SK-N-SH treated with all-trans-retinoic acid at 6 μM for 48 hours (cell line): Measurements from ENCODE around the gene SLC25A23.
A peak's percentile ranks its signal among the peaks of the same experiment; 100 is the strongest.

Source experiments
- ATAC-seq: fragments of 200-7000 bp; cut with Tn5 transposase; 3 replicates; pipeline ENCODE4 v1.9.1; 2020; ENCODE audit warnings: mild to moderate bottlenecking, moderate library complexity
- ARNTL ChIP-seq: fragments of 450-650 bp; formaldehyde crosslinking; IDR thresholded peaks from 2 replicates; pipeline ENCODE4 v1.5.0; 2020; ENCODE audit warnings: low read depth, mild to moderate bottlenecking, moderate library complexity, borderline replicate concordance
- CREB5 ChIP-seq: fragments of 250-450 bp; sonication (Bioruptor Pico); IDR thresholded peaks from 2 replicates; pipeline ENCODE4 v1.5.1; 2020; ENCODE audit warnings: low read depth, mild to moderate bottlenecking, moderate library complexity
- CSDC2 ChIP-seq: fragments of 250-450 bp; sonication (Bioruptor Pico); IDR thresholded peaks from 2 replicates; pipeline ENCODE4 v1.5.0; 2020; ENCODE audit warnings: mild to moderate bottlenecking, moderate library complexity
- CSRNP3 ChIP-seq: fragments of 250-450 bp; sonication (Bioruptor Pico); IDR thresholded peaks from 2 replicates; pipeline ENCODE4 v1.5.1; 2021; ENCODE audit warnings: mild to moderate bottlenecking, moderate library complexity
- ISL1 ChIP-seq: fragments of 250-450 bp; sonication (Bioruptor Pico); IDR thresholded peaks from 2 replicates; pipeline ENCODE4 v2.1.2; 2022; ENCODE audit warnings: mild to moderate bottlenecking, moderate library complexity
- OSR1 ChIP-seq: fragments of 250-450 bp; sonication (Bioruptor Pico); IDR thresholded peaks from 2 replicates; pipeline ENCODE4 v1.8.0; 2022; ENCODE audit warnings: moderate library complexity, mild to moderate bottlenecking, inconsistent platforms
- PATZ1 ChIP-seq: fragments of 250-450 bp; sonication (Bioruptor Pico); IDR thresholded peaks from 2 replicates; pipeline ENCODE4 v1.8.0; 2020; ENCODE audit warnings: mild to moderate bottlenecking, moderate library complexity, borderline replicate concordance
- POU6F1 ChIP-seq: fragments of 250-450 bp; sonication (Bioruptor Pico); IDR thresholded peaks from 2 replicates; pipeline ENCODE4 v1.8.0; 2021; ENCODE audit warnings: low read depth, mild to moderate bottlenecking, moderate library complexity, borderline replicate concordance
- PPARA ChIP-seq: fragments of 250-450 bp; sonication (Bioruptor Pico); IDR thresholded peaks from 2 replicates; pipeline ENCODE4 v1.5.0; 2020; ENCODE audit warnings: mild to moderate bottlenecking, borderline replicate concordance
- RARB ChIP-seq: fragments of 250-450 bp; sonication (Bioruptor Pico); IDR thresholded peaks from 2 replicates; pipeline ENCODE4 v1.8.0; 2021; ENCODE audit warnings: mild to moderate bottlenecking, moderate library complexity
- SNAI2 ChIP-seq: fragments of 250-450 bp; sonication (Bioruptor Pico); IDR thresholded peaks from 2 replicates; pipeline ENCODE4 v1.5.0; 2020; ENCODE audit warnings: mild to moderate bottlenecking, moderate library complexity
- TCF4 ChIP-seq: fragments of 250-450 bp; sonication (Bioruptor Pico); IDR thresholded peaks from 2 replicates; pipeline ENCODE4 v1.8.0; 2021; ENCODE audit warnings: mild to moderate bottlenecking, moderate library complexity, borderline replicate concordance
- ZC3H10 ChIP-seq: fragments of 250-450 bp; sonication (Bioruptor Pico); IDR thresholded peaks from 2 replicates; pipeline ENCODE4 v1.5.1; 2021; ENCODE audit warnings: mild to moderate bottlenecking, moderate library complexity
- ZFP3 ChIP-seq: fragments of 250-450 bp; sonication (Bioruptor Pico); IDR thresholded peaks from 2 replicates; pipeline ENCODE4 v1.5.0; 2020; ENCODE audit warnings: mild to moderate bottlenecking, moderate library complexity
- ZFP30 ChIP-seq: fragments of 450-650 bp; formaldehyde crosslinking; IDR thresholded peaks from 2 replicates; pipeline ENCODE4 v1.5.0; 2022; ENCODE audit warnings: mild to moderate bottlenecking, moderate library complexity
- ZNF565 ChIP-seq: fragments of 450-650 bp; formaldehyde crosslinking; conservative IDR thresholded peaks from 2 replicates; pipeline ENCODE4 v1.5.0; 2020; ENCODE audit warnings: low read depth, mild to moderate bottlenecking, moderate library complexity
- ZNF70 ChIP-seq: fragments of 450-650 bp; formaldehyde crosslinking; IDR thresholded peaks from 2 replicates; pipeline ENCODE4 v1.5.0; 2020; ENCODE audit warnings: mild to moderate bottlenecking, moderate library complexity
- ZNF8 ChIP-seq: fragments of 450-650 bp; formaldehyde crosslinking; IDR thresholded peaks from 2 replicates; pipeline ENCODE4 v1.5.0; 2020; ENCODE audit warnings: mild to moderate bottlenecking, moderate library complexity

The SLC25A23 gene

GRCh38 chr19:6483235-6483634 lies 23.6 kb upstream of the SLC25A23 start:
- TF ChIP-seq ZFP3: no peak
- no peak for TF ChIP-seq ZC3H10
- no peak for TF ChIP-seq CREB5 (CRISPR knock-in tag)
- no peak for TF ChIP-seq ZFP30 (CRISPR knock-in tag)
- TF ChIP-seq PPARA: no peak
- no peak for TF ChIP-seq ZNF8 (CRISPR knock-in tag)
- no peak for TF ChIP-seq CSRNP3 (CRISPR knock-in tag)
- no peak for TF ChIP-seq OSR1
- TF ChIP-seq TCF4 (CRISPR knock-in tag): no peak
- TF ChIP-seq ISL1 (CRISPR knock-in tag): no peak
- no peak for TF ChIP-seq ZNF565
- no peak for TF ChIP-seq PATZ1 (CRISPR knock-in tag)
- TF ChIP-seq RARB (CRISPR knock-in tag): no peak
- ATAC-seq: no peak

GRCh38 chr19:6482343-6482686 lies 22.7 kb upstream of the SLC25A23 start:
- no peak for ATAC-seq
- TF ChIP-seq CSDC2 (no peak), PPARA (no peak), ZFP30 (CRISPR knock-in tag) (no peak), ZNF70 (CRISPR knock-in tag) (no peak), OSR1 (no peak), CREB5 (CRISPR knock-in tag) (no peak), POU6F1 (CRISPR knock-in tag) (no peak), ZFP3 (no peak), ARNTL (CRISPR knock-in tag) (no peak)
- TF ChIP-seq, all 23 proteins: peak for 0

- ATAC-seq: peak; percentile 74
- no peak for TF ChIP-seq CSDC2
- no peak for TF ChIP-seq POU6F1 (CRISPR knock-in tag)
- TF ChIP-seq ZC3H10: no peak
- no peak for TF ChIP-seq SNAI2
- no peak for TF ChIP-seq CSRNP3 (CRISPR knock-in tag)
- no peak for TF ChIP-seq ZFP3
- no peak for TF ChIP-seq CREB5 (CRISPR knock-in tag)
- TF ChIP-seq, all 23 proteins: peak for 0
Measured at GRCh38 chr19:6481541-6482342, 22.1 kb upstream of the SLC25A23 start, which contains the start of gene DENND1C. Gene DENND1C, minus strand, starts transcription at chr19:6481787. Its CDS starts 92 bp downstream, at chr19:6481695.
